HCT116 (cell line): Measurements from ENCODE around the gene CCDC160. TPM values are rescaled to one million over a fixed set of nuclear protein-coding genes. Genes with fewer than 3 reads are reported as not detected.

Source experiments
- ATAC-seq: fragments of 200-7000 bp; cut with Tn5 transposase; 2 replicates; pipeline ENCODE4 v1.9.1; 2020; ENCODE audit warnings: mild to moderate bottlenecking, moderate library complexity
- BruUV-seq: library from RNA; stranded (reverse); fragments of 400-500 nt; replicated peaks from 2 replicates; lab custom pipeline; 2021; lab: Mats Ljungman, UMichigan
- CTCF ChIA-PET: fragments of 300-600 bp; sonication (Branson Sonifier 250); formaldehyde crosslinking; loops from one replicate; lab custom pipeline; 2021; ENCODE audit warnings: antibody characterized with exemption; lab: Charles Lee
- POLR2A ChIA-PET: fragments of 300-600, 350-600 bp; sonication (Branson Sonifier 250); formaldehyde crosslinking; loops from one replicate; lab custom pipeline; 2021; ENCODE audit warnings: antibody characterized with exemption; lab: Charles Lee
- RAD21 ChIA-PET, 2 experiments: fragments of 300-600 bp; sonication (Branson Sonifier 250); formaldehyde crosslinking; loops; one replicate each; lab custom pipeline; 2023; ENCODE audit warnings: low total read pairs in 2 of 2; ENCODE audit not compliant: uncharacterized antibody in 2 of 2, unreplicated experiment in 2 of 2, low non-redundant PET in 1 of 2; lab: Charles Lee
- DNase-seq: peaks from one replicate; pipeline ENCODE4 v3.0.0-alpha.2; 2010; ENCODE audit warnings: low read depth, low spot score
- H2AFZ ChIP-seq: fragments of 200-600 bp; shearing (Covaris generic), sonication (generic); 2 replicates; pipeline ENCODE4 v1.6.1; 2017; ENCODE audit warnings: low read depth, mixed run types, mixed read lengths, antibody characterized with exemption, low read length; ENCODE audit not compliant: poor library complexity, severe bottlenecking
- H3K27ac ChIP-seq: 2 replicates; pipeline ENCODE4 v1.5.1; 2012; ENCODE audit warnings: low read depth, low read length
- H3K27me3 ChIP-seq: fragments of 200-600 bp; sonication (generic); 2 replicates; pipeline ENCODE4 v1.6.1; 2016; ENCODE audit warnings: mixed run types, low read length, mixed read lengths; ENCODE audit not compliant: insufficient read depth
- H3K36me3 ChIP-seq, 2 experiments: fragments of 200-500 bp in 1 of 2; fragments of 200-600 bp in 1 of 2; sonication (Bioruptor generic) in 1 of 2; sonication (generic) in 1 of 2; 2 replicates each; pipeline versions ENCODE4 v1.5.1 to v1.6.1; 2014 to 2016; ENCODE audit warnings: low read length in 2 of 2, inconsistent platforms in 1 of 2, mixed read lengths in 1 of 2, mixed run types in 1 of 2; ENCODE audit not compliant: insufficient read depth in 2 of 2, control insufficient read depth in 1 of 2
- H3K4me1 ChIP-seq, 2 experiments: fragments of 200-600 bp in 1 of 2; sonication (generic) in 1 of 2; 2 replicates each; pipeline versions ENCODE4 v1.5.1 to v1.6.1; 2012 to 2017; ENCODE audit warnings: low read length in 2 of 2, inconsistent platforms in 1 of 2, mild to moderate bottlenecking in 1 of 2, mixed read lengths in 1 of 2, mixed run types in 1 of 2, moderate library complexity in 1 of 2; ENCODE audit not compliant: insufficient read depth in 2 of 2, control insufficient read depth in 1 of 2
- H3K4me2 ChIP-seq: fragments of 200-600 bp; sonication (generic); 2 replicates; pipeline ENCODE4 v1.6.1; 2017; ENCODE audit warnings: mixed run types, low read length, mixed read lengths
- H3K4me3 ChIP-seq, 2 experiments: fragments of 200-600 bp in 1 of 2; sonication (generic) in 1 of 2; replicated peaks in 1 of 2; 2 replicates each; pipeline ENCODE4 v1.5.1; 2011 to 2016; ENCODE audit warnings: low read length in 2 of 2, control low read depth in 1 of 2, low read depth in 1 of 2, mild to moderate bottlenecking in 1 of 2, mixed read lengths in 1 of 2, mixed run types in 1 of 2
- H3K79me2 ChIP-seq: fragments of 200-600 bp; sonication (generic); 2 replicates; pipeline ENCODE4 v1.6.1; 2017; ENCODE audit warnings: mild to moderate bottlenecking, mixed run types, low read length, moderate library complexity, mixed read lengths; ENCODE audit not compliant: insufficient read depth
- H3K9ac ChIP-seq: fragments of 200-600 bp; sonication (generic); 2 replicates; pipeline ENCODE4 v1.6.1; 2016; ENCODE audit warnings: low read length, mixed read lengths
- H3K9me2 ChIP-seq: fragments of 200-600 bp; sonication (generic), shearing (Covaris generic); 2 replicates; pipeline ENCODE4 v1.6.1; 2017; ENCODE audit warnings: mixed run types, mild to moderate bottlenecking, moderate library complexity; ENCODE audit not compliant: insufficient read depth
- H3K9me3 ChIP-seq, 2 experiments: fragments of 200-500 bp in 1 of 2; fragments of 200-600 bp in 1 of 2; sonication (Bioruptor generic) in 1 of 2; sonication (generic) in 1 of 2; 2 replicates each; pipeline ENCODE4 v1.6.1; 2014 to 2017; ENCODE audit warnings: low read length in 2 of 2, mixed read lengths in 2 of 2, inconsistent platforms in 1 of 2, low read depth in 1 of 2, mild to moderate bottlenecking in 1 of 2, mixed run types in 1 of 2, moderate library complexity in 1 of 2; ENCODE audit not compliant: control insufficient read depth in 1 of 2, insufficient read depth in 1 of 2
- H4K20me1 ChIP-seq: fragments of 200-600 bp; sonication (generic), shearing (Covaris generic); 2 replicates; pipeline ENCODE4 v1.6.1; 2017; ENCODE audit warnings: mixed run types, mild to moderate bottlenecking, moderate library complexity; ENCODE audit not compliant: insufficient read depth
- CBX3 ChIP-seq: IDR thresholded peaks from 2 replicates; pipeline ENCODE4 v1.6.1; 2012; ENCODE audit warnings: low read depth
- CTCF ChIP-seq, 3 experiments: fragments of 200-600 bp in 1 of 3; sonication (generic) in 1 of 3; IDR thresholded peaks in 2 of 3; conservative IDR thresholded peaks in 1 of 3; 2 replicates each; pipeline ENCODE4 v1.5.1; 2012 to 2017; ENCODE audit warnings: low read depth in 2 of 3, low read length in 2 of 3, antibody characterized with exemption in 1 of 3, borderline replicate concordance in 1 of 3, control low read depth in 1 of 3, mild to moderate bottlenecking in 1 of 3, mixed read lengths in 1 of 3, mixed run types in 1 of 3, moderate library complexity in 1 of 3; ENCODE audit not compliant: insufficient read depth in 1 of 3
- EGR1 ChIP-seq: IDR thresholded peaks from 2 replicates; pipeline ENCODE4 v1.6.1; 2012; ENCODE audit warnings: low read depth
- EZH2 ChIP-seq: fragments of 200-600 bp; sonication (generic); IDR thresholded peaks from 2 replicates; pipeline ENCODE4 v1.6.1; 2017; ENCODE audit warnings: antibody characterized with exemption, mixed run types
- EZH2phosphoT487 ChIP-seq: fragments of 200-600 bp; IDR thresholded peaks from 2 replicates; pipeline ENCODE4 v1.6.1; 2018; ENCODE audit warnings: antibody characterized with exemption, borderline replicate concordance
- JUND ChIP-seq: IDR thresholded peaks from 2 replicates; pipeline ENCODE4 v1.6.1; 2012
- MAX ChIP-seq: IDR thresholded peaks from 2 replicates; pipeline ENCODE4 v1.6.1; 2012
- POLR2AphosphoS5 ChIP-seq: IDR thresholded peaks from 2 replicates; pipeline ENCODE4 v1.6.1; 2011; ENCODE audit warnings: mild to moderate bottlenecking, low read depth, low read length, moderate library complexity
- REST ChIP-seq: IDR thresholded peaks from 2 replicates; pipeline ENCODE4 v1.6.1; 2012; ENCODE audit warnings: low read depth
- SP1 ChIP-seq: IDR thresholded peaks from 2 replicates; pipeline ENCODE4 v1.6.1; 2012; ENCODE audit warnings: low read depth
- YY1 ChIP-seq: IDR thresholded peaks from 2 replicates; pipeline ENCODE4 v1.6.1; 2011; ENCODE audit warnings: low read length, low read depth, moderate library complexity, mild to moderate bottlenecking; ENCODE audit not compliant: insufficient replicate concordance; ENCODE audit errors: extremely low read depth
- ZBTB33 ChIP-seq: IDR thresholded peaks from 2 replicates; pipeline ENCODE4 v1.6.1; 2011; ENCODE audit warnings: mild to moderate bottlenecking, low read length, moderate library complexity; ENCODE audit not compliant: insufficient replicate concordance; ENCODE audit errors: extremely low read depth
- ZFX ChIP-seq: fragments of 450-650 bp; IDR thresholded peaks from 2 replicates; pipeline ENCODE4 v1.6.1; 2017
- intact Hi-C: fragments of 100-400 bp; cut with micrococcal nuclease; formaldehyde crosslinking; loops from 2 replicates; pipeline ENCODE4 v1.10.0; 2022
- total RNA-seq: library from RNA; stranded (reverse); gene quantifications from one replicate; pipeline ENCODE4 v1.2.1, GENCODE V29; 2021; ENCODE audit not compliant: unreplicated experiment

Gene CCDC160
- total RNA-seq, 1 experiment from 2014 or later = not detected

GRCh38 chrX:134210465-134210864 is 26.5 kb upstream of the CCDC160 start:
- no peak for ATAC-seq
- H3K9ac ChIP-seq = no peak overlapping the region
- H3K4me1 ChIP-seq = no peaks in the 10 kb centered on the region
- no peaks in the 10 kb centered on the region for H3K27me3 ChIP-seq
- no peak for TF ChIP-seq SP1
- TF ChIP-seq ZBTB33 = no peak
- TF ChIP-seq YY1 = no peak
- no peak overlapping the region for H2AFZ ChIP-seq
- no peaks in the 10 kb centered on the region for H3K36me3 ChIP-seq
- no peak overlapping the region for H3K4me3 ChIP-seq
- ChIA-PET CTCF (no interaction called here), RAD21 (no interaction called here), POLR2A (no interaction called here)
- H3K27ac ChIP-seq = no peak overlapping the region
- no peaks in the 10 kb centered on the region for H3K79me2 ChIP-seq
- no TSS peak for BruUV-seq
- no peaks in the 10 kb centered on the region for H3K9me3 ChIP-seq
- intact Hi-C loops = no loop called here
- no peaks in the 10 kb centered on the region for H4K20me1 ChIP-seq
- no peak for DNase-seq
- no peak overlapping the region for H3K4me2 ChIP-seq
- no peaks in the 10 kb centered on the region for H3K9me2 ChIP-seq

GRCh38 chrX:134235236-134235635 is 1.7 kb upstream of the CCDC160 start:
- ChIA-PET CTCF (no interaction called here), POLR2A (no interaction called here), RAD21 (no interaction called here)
- Histone ChIP-seq H3K27ac (no peak overlapping the region), H2AFZ (no peak overlapping the region), H3K9ac (no peak overlapping the region), H3K9me2 (no peaks in the 10 kb centered on the region), H3K79me2 (no peaks in the 10 kb centered on the region), H3K27me3 (no peaks in the 10 kb centered on the region), H3K4me2 (no peak overlapping the region), H4K20me1 (no peaks in the 10 kb centered on the region), H3K4me3 (no peak overlapping the region), H3K36me3 (no peaks in the 10 kb centered on the region), H3K4me1 (no peaks in the 10 kb centered on the region; a peak in 2 of 4 replicates), H3K9me3 (no peaks in the 10 kb centered on the region)
- intact Hi-C loops = no loop called here
- DNase-seq (no peak), ATAC-seq (no peak)
- BruUV-seq = no TSS peak
- TF ChIP-seq JUND (no peak), POLR2AphosphoS5 (no peak), EZH2phosphoT487 (no peak), EZH2 (no peak), REST (no peak), EGR1 (no peak), ZFX (no peak), YY1 (no peak), CBX3 (no peak), CTCF (IDR thresholded peaks at IDR 0.05 in 2 of 3, conservative IDR thresholded peaks at IDR 0.05 in 1 of 3; ENCODE audit: borderline replicate concordance in 1 of 3, insufficient read depth in 1 of 3, low read depth in 2 of 3, low read length in 2 of 3) (no peak), MAX (no peak)
